C4-2B (cell line): ENCODE data around the gene SLC18A3.

Experiments used
- CTCF ChIP-seq: fragments of 450-650 bp; conservative IDR thresholded peaks from 2 replicates; pipeline ENCODE4 v1.5.1; 2017; ENCODE audit warnings: mild to moderate bottlenecking
- ZFX ChIP-seq: fragments of 450-650 bp; IDR thresholded peaks from 2 replicates; pipeline ENCODE4 v1.6.1; 2017

- no peak for TF ChIP-seq CTCF
- no peak for TF ChIP-seq ZFX
Measured at GRCh38 chr10:49605216-49605938, 4.7 kb upstream of the SLC18A3 start.
